HepG2 (cell line): ENCODE data around the gene HOXA10. TPM values are rescaled to one million over a fixed set of nuclear protein-coding genes. Genes with fewer than 3 reads are reported as not detected.

ENCODE experiments used
- AGO2 ChIP-seq: fragments of 200-400 bp; formaldehyde crosslinking; optimal IDR thresholded peaks from 2 replicates; pipeline ENCODE3; 2017; ENCODE audit warnings: mild to moderate bottlenecking, low read depth, low read length, moderate library complexity
- ARID5B ChIP-seq: IDR thresholded peaks from 2 replicates; pipeline ENCODE4 v1.4.0; 2020; ENCODE audit warnings: mild to moderate bottlenecking, missing genetic modification reagents
- BHLHE40 ChIP-seq: IDR thresholded peaks from 2 replicates; pipeline ENCODE4 v1.6.1; 2011; ENCODE audit warnings: low read length, improper control_type of control experiment
- BRD4 ChIP-seq: sonication (generic); formaldehyde crosslinking; IDR thresholded peaks from 2 replicates; pipeline ENCODE4 v1.4.0; 2020; ENCODE audit warnings: missing genetic modification reagents
- DMAP1 ChIP-seq: IDR thresholded peaks from 2 replicates; pipeline ENCODE4 v1.6.1; 2016
- FOXP4 ChIP-seq: sonication (generic); formaldehyde crosslinking; IDR thresholded peaks from 2 replicates; pipeline ENCODE4 v1.4.0; 2020; ENCODE audit warnings: missing genetic modification reagents
- FUBP1 ChIP-seq: sonication (generic); formaldehyde crosslinking; IDR thresholded peaks from 2 replicates; pipeline ENCODE4 v1.5.1; 2020; ENCODE audit warnings: missing genetic modification reagents, mild to moderate bottlenecking, borderline replicate concordance
- GABPB1 ChIP-seq: IDR thresholded peaks from 2 replicates; pipeline ENCODE4 v1.6.1; 2016; ENCODE audit warnings: mild to moderate bottlenecking, missing genetic modification reagents, moderate library complexity, missing compliant biosample characterization
- HNRNPL ChIP-seq: fragments of 200-400 bp; formaldehyde crosslinking; IDR thresholded peaks from 2 replicates; pipeline ENCODE4 v1.6.1; 2017; ENCODE audit warnings: mild to moderate bottlenecking, low read depth, low read length
- HNRNPLL ChIP-seq: fragments of 200-400 bp; formaldehyde crosslinking; IDR thresholded peaks from 2 replicates; pipeline ENCODE4 v1.6.1; 2017; ENCODE audit warnings: mild to moderate bottlenecking, low read depth, low read length; ENCODE audit not compliant: poor library complexity, severe bottlenecking
- KDM3A ChIP-seq: IDR thresholded peaks from 2 replicates; pipeline ENCODE4 v1.6.1; 2018; ENCODE audit warnings: low read depth, missing compliant biosample characterization
- KDM6A ChIP-seq: IDR thresholded peaks from 2 replicates; pipeline ENCODE4 v1.6.1; 2016; ENCODE audit warnings: low read depth
- PHF8 ChIP-seq: sonication (generic); formaldehyde crosslinking; IDR thresholded peaks from 2 replicates; pipeline ENCODE4 v1.5.0; 2020; ENCODE audit warnings: missing genetic modification reagents
- POLR2A ChIP-seq, 2 experiments: IDR thresholded peaks; 2 replicates each; pipeline ENCODE4 v1.6.1; 2011; ENCODE audit warnings: low read depth in 2 of 2, low read length in 2 of 2, mild to moderate bottlenecking in 1 of 2, moderate library complexity in 1 of 2; ENCODE audit not compliant: insufficient read depth in 1 of 2
- SALL1 ChIP-seq: sonication (generic); formaldehyde crosslinking; IDR thresholded peaks from 2 replicates; pipeline ENCODE4 v1.8.0; 2022; ENCODE audit warnings: mild to moderate bottlenecking, missing genetic modification reagents
- ZNF574 ChIP-seq: sonication (generic); formaldehyde crosslinking; IDR thresholded peaks from 2 replicates; pipeline ENCODE4 v1.4.0; 2020; ENCODE audit warnings: missing genetic modification reagents
- ZNF615 ChIP-seq: sonication (generic); formaldehyde crosslinking; IDR thresholded peaks from 2 replicates; pipeline ENCODE4 v1.5.0; 2020; ENCODE audit warnings: mild to moderate bottlenecking, missing genetic modification reagents, borderline replicate concordance
- polyA plus RNA-seq, 8 experiments: library from polyadenylated mRNA; depleted of rRNA in 3 of 8; stranded (reverse) in 7 of 8; unstranded in 1 of 8; fragments of >200 nt; fragmentation: Illumina TruSeq in 4 of 8; extraction: Trizol in 4 of 8; gene quantifications; 2 replicates each; pipeline versions ENCODE4 v1.2.1 to v1.2.3, GENCODE V29; 2011 to 2016; ENCODE audit warnings: low read depth in 4 of 8, missing spikeins in 1 of 8, mixed read lengths in 1 of 8; ENCODE audit not compliant: insufficient read depth in 1 of 8
- total RNA-seq, 5 experiments: library from RNA; depleted of rRNA; stranded (reverse); fragments of >200 nt; fragmentation: Illumina TruSeq; extraction: Trizol; gene quantifications; 2 replicates each; pipeline ENCODE4 v1.2.3, GENCODE V29; 2016; ENCODE audit warnings: low read depth in 1 of 5

HOXA10 gene
- total and polyA plus RNA-seq, 2 of the 13 experiments (the other 11 are each of a cell fraction or from before 2014, with no cell fraction given): not detected

- peak; percentile 33; the same call in 1 of the 2 replicates for TF ChIP-seq ZNF574
- peak; percentile 63 for TF ChIP-seq BHLHE40
- TF ChIP-seq HNRNPLL: peak; percentile 91
- no peak for TF ChIP-seq ZNF615 (CRISPR knock-in tag)
- TF ChIP-seq BRD4 (CRISPR knock-in tag): peak; percentile 38; the same call in 1 of the 2 replicates
- peak; percentile 44; the same call in 1 of the 2 replicates for TF ChIP-seq ARID5B (CRISPR knock-in tag)
- TF ChIP-seq SALL1 (CRISPR knock-in tag): peak; percentile 51; the same call in 1 of the 2 replicates
- TF ChIP-seq DMAP1 (CRISPR knock-in tag): peak; percentile 17; the same call in 1 of the 2 replicates
- peak; percentile 25 for TF ChIP-seq AGO2
- peak; percentile 67 for TF ChIP-seq HNRNPL
- TF ChIP-seq KDM3A (CRISPR knock-in tag): peak; percentile 48; the same call in 1 of the 2 replicates
- TF ChIP-seq POLR2A (IDR thresholded peaks at IDR 0.05; ENCODE audit: insufficient read depth in 1 of 2, low read depth in 2 of 2, low read length in 2 of 2): peak in 1 of 2 experiments; percentile 10; a peak in 1 of 4 replicates
- TF ChIP-seq FOXP4 (CRISPR knock-in tag): peak; percentile 34; the same call in 1 of the 2 replicates
- peak; percentile 59 for TF ChIP-seq GABPB1
- peak; percentile 86 for TF ChIP-seq PHF8
- TF ChIP-seq KDM6A (CRISPR knock-in tag): no peak
- TF ChIP-seq FUBP1: no peak
Measured at GRCh38 chr7:27150568-27151340, 23.4 kb downstream of the HOXA10 start (continued).
